HG03025 (cell line): ENCODE data around the gene RFX2.
"Not testable (repeated sequence)": the region's sequence is repeated elsewhere in the genome, so short reads cannot be mapped to it uniquely, and the experiment has no call there.

Source experiments
- ATAC-seq: cut with Tn5 transposase; IDR thresholded peaks from one replicate; pipeline ENCODE4 v1.9.1; 2021; ENCODE audit warnings: mild to moderate bottlenecking, moderate library complexity; ENCODE audit not compliant: unreplicated experiment, low FRiP score

RFX2 gene

GRCh38 chr19:5996102-5996501 is 114.2 kb downstream of the RFX2 start:
- no peak for ATAC-seq

DNA sequence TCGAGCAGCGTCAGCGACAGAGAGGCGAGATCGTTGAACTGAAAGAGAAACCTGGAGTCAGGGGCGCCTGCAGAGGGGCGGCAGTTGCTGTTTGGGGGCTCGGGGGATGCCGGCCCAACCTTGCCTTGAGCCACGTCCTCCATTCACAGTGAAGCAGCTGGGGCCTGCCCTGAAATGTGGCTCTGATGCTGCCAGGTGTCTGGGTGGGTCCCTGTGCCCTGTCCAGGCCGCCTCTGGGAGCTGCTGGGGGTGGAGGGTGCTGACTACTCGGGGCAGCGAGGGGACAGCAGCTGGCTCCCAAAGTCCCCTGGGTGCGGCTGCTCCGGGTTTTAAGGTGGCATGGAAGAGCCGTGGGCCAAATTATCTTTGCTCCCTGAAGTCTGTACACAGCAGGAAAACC is 114.7 kb downstream of the RFX2 start:
- ATAC-seq: no peak

DNA sequence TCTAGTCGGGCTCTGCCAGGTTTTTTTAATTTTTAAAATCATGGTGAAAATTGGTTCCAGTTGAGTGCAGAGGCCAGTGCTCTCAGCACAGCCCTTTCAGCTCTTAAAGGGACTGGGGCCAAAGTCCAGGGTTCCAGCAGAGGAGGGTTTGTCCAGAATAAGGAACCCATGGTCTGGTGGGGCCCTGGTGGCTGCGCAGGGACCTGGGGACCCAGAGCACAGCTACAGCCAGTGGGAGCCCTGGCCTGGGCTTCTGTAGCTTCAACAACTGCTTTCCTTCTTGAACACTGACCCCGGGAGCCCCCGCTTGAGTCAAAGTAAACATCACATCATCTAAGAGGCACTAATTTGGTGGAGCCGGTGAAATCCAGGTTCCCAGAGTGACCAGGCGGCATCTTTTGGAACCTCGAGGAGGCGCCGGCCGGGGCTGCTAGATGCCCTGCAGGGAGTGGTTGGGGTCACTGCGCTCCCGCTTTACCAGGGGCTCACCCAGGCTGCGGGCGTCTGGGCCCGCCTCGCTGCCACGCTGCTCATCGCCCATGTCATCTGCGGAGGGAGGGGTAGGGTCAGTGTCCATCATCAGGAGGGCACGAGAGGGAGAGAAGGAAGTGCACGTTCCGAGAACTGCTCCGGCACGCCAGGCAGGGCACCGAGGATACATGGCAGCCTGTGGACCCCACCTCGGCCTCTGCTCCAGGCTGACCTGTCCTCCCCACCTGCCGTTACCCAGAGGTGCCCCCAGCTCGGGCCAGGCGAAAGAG is 115.7 kb downstream of the RFX2 start:
- ATAC-seq: no peak

- ATAC-seq: no peak
Measured at GRCh38 chr19:5993648-5994358, 116.5 kb downstream of the RFX2 start.

DNA sequence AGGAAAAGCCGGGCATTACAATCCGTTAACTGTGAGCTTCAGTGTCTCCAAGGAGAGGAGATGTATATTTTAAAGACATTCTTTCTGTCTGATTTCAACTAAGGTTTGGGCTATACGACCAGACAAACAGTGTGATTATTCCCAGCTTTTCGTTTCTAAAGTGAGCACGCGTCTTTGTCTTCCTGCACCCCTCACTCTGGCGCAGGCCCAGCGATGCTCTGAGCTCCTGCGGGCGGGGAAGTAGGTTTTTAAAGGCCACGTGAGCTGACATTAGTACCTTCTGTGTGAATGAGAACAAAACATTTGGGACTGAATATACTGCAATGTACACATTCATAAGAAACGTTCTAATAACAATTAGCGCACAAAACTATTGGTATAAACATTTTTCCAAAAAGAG is 117.1 kb downstream of the RFX2 start:
- ATAC-seq: no peak

DNA sequence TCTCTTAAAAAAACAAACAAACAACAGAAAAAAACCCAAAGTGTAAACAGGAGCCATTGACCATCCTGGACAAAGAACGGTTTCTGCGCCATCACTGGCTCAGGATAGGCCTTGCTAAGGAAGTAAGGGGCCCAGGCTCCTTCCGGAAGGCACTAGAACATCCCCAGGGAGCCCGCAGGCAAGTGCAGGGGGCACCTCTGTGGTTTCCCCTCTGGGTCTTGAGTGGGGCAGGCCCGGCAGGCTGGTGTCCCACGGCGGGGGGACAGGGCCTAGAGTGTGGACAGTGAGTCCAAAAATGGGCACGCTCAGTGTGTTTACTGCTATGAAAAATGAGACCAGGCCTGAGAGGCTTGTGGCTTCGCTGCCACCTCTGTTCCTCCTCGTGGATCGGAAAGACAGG is 117.5 kb downstream of the RFX2 start:
- ATAC-seq: no peak

- ATAC-seq: no peak
Measured at GRCh38 chr19:5991244-5991838, 119.0 kb downstream of the RFX2 start.

DNA sequence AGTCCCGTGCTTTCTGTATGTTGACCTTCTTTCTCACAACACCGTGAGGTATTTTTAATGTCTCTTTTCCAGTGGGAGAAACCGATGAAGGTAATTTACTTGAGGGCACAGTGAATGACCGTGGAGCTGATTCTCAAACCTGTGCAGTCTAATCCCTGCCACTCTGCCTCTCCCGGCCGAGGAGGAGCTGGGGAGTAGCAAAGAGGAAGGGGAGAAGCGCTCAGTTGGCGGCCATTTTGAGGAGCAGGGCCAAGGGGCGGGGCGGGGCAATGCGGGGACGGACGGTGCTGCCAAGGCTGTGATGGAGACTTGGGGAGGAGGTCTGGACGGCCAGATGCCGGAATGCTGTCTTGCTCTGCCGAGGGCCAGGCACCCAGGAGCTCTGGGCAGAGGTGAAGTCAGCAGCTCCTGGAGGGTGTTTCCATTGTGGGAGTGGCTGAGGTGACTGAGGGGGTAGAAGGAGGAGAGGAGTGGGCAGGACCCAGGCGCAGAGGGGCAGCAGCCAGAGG is 120.0 kb downstream of the RFX2 start:
- ATAC-seq: no peak

DNA sequence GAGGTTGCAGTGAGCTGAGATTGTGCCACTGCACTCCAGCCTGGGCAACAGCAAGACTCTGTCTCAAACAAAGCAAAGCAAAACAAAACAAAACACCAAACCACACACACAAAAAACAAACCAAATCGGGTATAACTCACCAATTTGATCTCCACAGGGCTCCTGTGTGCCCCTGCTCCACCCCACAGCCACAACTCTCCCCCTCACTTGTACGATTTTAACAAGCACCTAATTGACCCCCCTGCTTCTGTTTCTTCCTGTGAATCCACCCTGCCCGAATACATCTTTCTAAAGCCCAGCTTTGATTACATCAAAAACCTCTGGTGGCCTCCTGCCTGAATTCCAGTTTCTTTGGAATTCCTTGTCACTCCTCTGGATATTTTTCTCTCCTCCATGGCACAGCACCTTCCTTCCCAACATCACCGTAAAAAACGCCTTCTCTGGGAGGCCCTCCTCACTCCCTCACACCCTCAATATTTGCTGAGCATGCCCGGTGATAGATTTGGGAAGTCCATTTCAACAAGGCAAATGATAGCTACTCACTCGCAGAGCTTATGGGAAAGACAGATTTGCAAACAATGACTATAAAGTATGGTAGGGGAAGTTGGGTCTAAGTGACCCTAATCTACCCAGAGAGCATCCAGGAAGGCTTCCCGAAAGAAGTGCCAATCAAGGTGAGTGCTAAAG is 120.8 kb downstream of the RFX2 start:
- ATAC-seq: no peak

GRCh38 chr19:5988517-5989387 is 121.5 kb downstream of the RFX2 start:
- no peak for ATAC-seq

- ATAC-seq: no peak
Measured at GRCh38 chr19:5987077-5987818, 123.1 kb downstream of the RFX2 start.

DNA sequence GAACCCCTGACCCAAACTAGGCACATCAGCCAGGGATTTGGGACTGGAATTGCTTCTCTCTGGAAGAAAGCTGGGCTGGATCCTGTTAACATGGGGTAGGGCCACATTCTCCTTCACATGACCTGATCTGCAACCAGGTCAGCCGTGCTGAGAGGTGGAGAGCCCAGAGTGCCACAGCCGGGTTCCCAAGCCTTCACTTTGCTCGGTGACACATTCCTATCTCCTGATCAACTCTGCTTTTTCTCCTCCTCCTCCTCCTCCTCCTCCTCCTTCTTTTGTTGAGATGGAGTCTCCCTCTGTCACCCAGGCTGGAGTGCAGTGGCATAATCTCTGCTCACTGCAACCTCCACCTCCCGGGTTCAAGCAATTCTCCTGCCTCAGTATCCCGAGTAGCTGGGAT is 124.5 kb downstream of the RFX2 start:
- not testable (repeated sequence) for ATAC-seq

- ATAC-seq: no peak
Measured at GRCh38 chr19:5985098-5985783, 125.1 kb downstream of the RFX2 start.

DNA sequence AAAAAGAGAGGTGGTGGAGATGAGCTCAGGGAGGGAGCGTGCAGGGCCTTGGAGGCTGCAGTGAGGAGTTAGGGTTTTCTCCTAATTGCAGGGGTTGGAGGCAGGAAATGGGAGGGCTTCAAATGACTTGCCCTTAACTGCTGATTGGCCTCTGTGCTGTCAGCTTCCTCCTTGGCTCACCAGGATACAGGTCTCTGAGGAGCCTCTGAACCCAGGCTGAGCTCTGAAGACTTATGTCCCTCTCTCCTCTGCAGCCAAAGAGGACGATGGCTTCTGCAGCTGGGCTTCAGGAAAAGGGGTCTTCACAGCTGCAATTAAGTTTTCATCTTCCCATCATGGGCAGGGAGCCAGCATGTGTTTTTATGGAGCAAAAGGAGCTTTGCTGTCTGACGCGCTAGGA is 125.7 kb downstream of the RFX2 start:
- ATAC-seq: no peak

DNA sequence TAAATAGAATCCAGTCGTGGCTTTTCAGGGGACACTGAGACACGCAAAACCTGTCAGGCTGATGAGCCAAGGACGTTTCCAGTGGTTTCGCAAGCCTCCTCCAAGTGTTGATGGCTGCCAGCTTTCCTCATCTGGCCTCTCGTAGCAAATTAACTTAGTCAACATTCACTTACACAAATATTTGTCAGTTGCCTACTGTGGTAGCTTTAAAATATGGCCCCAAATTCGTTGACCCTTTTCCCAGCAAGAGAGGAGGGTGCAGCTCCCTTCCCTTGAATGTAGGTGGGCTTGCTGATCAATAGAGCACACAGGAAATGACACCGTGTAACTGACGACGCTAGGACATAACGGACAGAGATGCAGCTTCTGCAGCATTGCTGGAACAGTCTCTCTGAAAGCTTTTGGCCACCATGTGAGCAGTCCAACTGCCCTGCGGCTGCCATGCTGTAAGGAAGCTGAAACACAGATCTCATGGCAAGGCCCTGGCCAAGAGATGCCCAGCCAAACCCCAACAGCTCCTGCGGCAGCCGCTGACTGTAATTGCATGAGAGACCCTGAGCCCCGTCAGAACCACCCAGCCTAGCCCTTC is 126.8 kb downstream of the RFX2 start:
- no peak for ATAC-seq

DNA sequence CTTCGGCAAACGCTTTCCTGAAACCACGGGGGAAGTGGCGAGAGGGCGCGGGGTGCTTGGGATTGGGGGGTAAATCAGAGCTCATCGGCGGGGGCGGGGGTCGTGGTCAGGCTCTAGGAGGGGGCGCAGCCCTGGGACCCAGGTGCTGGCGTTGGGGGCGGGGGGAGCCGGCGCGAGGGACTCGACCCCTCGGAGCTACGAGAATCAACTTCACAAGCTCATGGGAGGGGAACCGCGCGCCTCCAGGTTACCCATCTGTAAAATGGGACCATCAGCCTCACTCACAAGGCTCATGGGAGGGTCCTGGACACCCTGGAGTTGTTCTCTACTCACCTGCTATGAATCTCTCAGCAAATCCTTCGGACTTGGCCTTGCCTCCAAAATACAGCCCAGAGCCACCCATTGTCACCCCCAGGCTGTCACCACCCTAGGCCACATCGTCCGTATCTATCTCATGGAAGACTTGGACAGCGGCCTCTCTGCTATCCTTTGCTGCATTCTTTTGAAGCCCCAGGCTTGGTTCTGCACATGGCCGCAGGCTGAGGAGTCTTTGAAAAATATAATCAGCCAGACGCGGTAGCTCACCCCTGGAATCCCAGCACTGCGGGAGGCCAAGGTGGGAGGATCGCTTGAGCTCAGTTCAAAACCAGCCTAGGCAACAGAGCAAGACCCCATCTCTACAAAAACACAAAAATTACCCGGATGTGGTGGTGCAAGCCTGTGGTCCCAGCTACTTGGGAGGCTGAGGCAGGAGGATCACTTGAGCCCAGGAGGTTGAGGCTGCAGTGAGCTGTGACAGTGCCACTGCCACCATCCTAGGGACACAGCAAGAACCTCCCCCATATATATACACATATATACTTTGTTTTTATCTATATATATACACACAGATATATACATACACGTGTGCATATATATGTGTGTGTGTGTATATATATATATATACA is 131.4 kb downstream of the RFX2 start:
- no peak for ATAC-seq
